CD14-positive monocyte (primary cell): ENCODE measurements around the gene CDKAL1. TPM values are rescaled to one million over a fixed set of nuclear protein-coding genes. Genes with fewer than 3 reads are reported as not detected.

Experiments
- DNase-seq, 3 donors: peaks; one replicate each; pipeline ENCODE4 v3.0.0-alpha.2; 2011 to 2022
- H2AFZ ChIP-seq: 2 replicates; pipeline ENCODE4 v1.6.0; 2012; ENCODE audit warnings: mild to moderate bottlenecking, low read depth, low read length, inconsistent platforms; ENCODE audit not compliant: insufficient read depth, poor library complexity, severe bottlenecking
- H3K27ac ChIP-seq, 2 donors: 1 replicate in 1 of 2; 2 replicates in 1 of 2; pipeline ENCODE4 v1.5.1; 2012 to 2013; ENCODE audit warnings: low read length in 2 of 2, control low read depth in 1 of 2, inconsistent platforms in 1 of 2, low read depth in 1 of 2, mild to moderate bottlenecking in 1 of 2
- H3K27me3 ChIP-seq, 2 donors: one replicate each; pipeline versions ENCODE4 v1.6.0 to v1.6.1; 2011 to 2013; ENCODE audit warnings: low read length in 2 of 2; ENCODE audit not compliant: control insufficient read depth in 2 of 2, insufficient read depth in 2 of 2
- H3K36me3 ChIP-seq, 2 donors: replicated peaks in 1 of 2; 1 replicate in 1 of 2; 2 replicates in 1 of 2; pipeline versions ENCODE4 v1.5.1 to v1.6.1; 2012 to 2013; ENCODE audit warnings: low read length in 2 of 2, control low read depth in 1 of 2, inconsistent platforms in 1 of 2, mild to moderate bottlenecking in 1 of 2; ENCODE audit not compliant: insufficient read depth in 2 of 2, control insufficient read depth in 1 of 2
- H3K4me1 ChIP-seq, 2 donors: 1 replicate in 1 of 2; 2 replicates in 1 of 2; pipeline versions ENCODE4 v1.5.1 to v1.6.1; 2012 to 2013; ENCODE audit warnings: low read length in 2 of 2, control low read depth in 1 of 2, inconsistent platforms in 1 of 2, mild to moderate bottlenecking in 1 of 2, moderate library complexity in 1 of 2; ENCODE audit not compliant: insufficient read depth in 2 of 2, control insufficient read depth in 1 of 2
- H3K4me2 ChIP-seq: replicated peaks from 2 replicates; pipeline ENCODE3; 2012; ENCODE audit warnings: low read length, moderate library complexity, mild to moderate bottlenecking; ENCODE audit not compliant: poor library complexity, severe bottlenecking; ENCODE audit errors: extremely low read depth
- H3K4me3 ChIP-seq, 3 experiments: fragments of 200-600 bp in 1 of 3; sonication (generic) in 1 of 3; replicated peaks in 1 of 3; 1 replicate in 2 of 3; 2 replicates in 1 of 3; pipeline ENCODE4 v1.5.1; 2011 to 2013; ENCODE audit warnings: low read length in 3 of 3, mild to moderate bottlenecking in 3 of 3, control low read depth in 2 of 3, low read depth in 2 of 3, inconsistent platforms in 1 of 3, moderate library complexity in 1 of 3
- H3K79me2 ChIP-seq: 2 replicates; pipeline ENCODE4 v1.6.0; 2012; ENCODE audit warnings: mild to moderate bottlenecking, control low read depth, inconsistent platforms, low read length, moderate library complexity; ENCODE audit not compliant: insufficient read depth
- H3K9ac ChIP-seq: 2 replicates; pipeline ENCODE4 v1.6.0; 2017; ENCODE audit warnings: low read length, mild to moderate bottlenecking; ENCODE audit not compliant: insufficient read depth, poor library complexity, severe bottlenecking
- H3K9me3 ChIP-seq, 2 donors: replicated peaks in 1 of 2; 1 replicate in 1 of 2; 2 replicates in 1 of 2; pipeline versions ENCODE4 v1.5.1 to v1.6.1; 2012 to 2013; ENCODE audit warnings: low read length in 2 of 2, control low read depth in 1 of 2; ENCODE audit not compliant: control insufficient read depth in 1 of 2, insufficient read depth in 1 of 2
- H4K20me1 ChIP-seq: 2 replicates; pipeline ENCODE4 v1.6.0; 2012; ENCODE audit warnings: mild to moderate bottlenecking, low read length, control low read depth, moderate library complexity; ENCODE audit not compliant: insufficient read depth
- H3K27ac Mint-ChIP-seq, 7 donors: one replicate each; pipeline ENCODE4 v1.8.0; 2020; ENCODE audit warnings: mild to moderate bottlenecking in 7 of 7, mixed read lengths in 7 of 7, moderate library complexity in 6 of 7, inconsistent platforms in 2 of 7
- H3K27me3 Mint-ChIP-seq, 3 donors: one replicate each; pipeline ENCODE4 v1.8.0; 2021 to 2022; ENCODE audit warnings: low read depth in 3 of 3, mild to moderate bottlenecking in 3 of 3, mixed read lengths in 3 of 3, moderate library complexity in 3 of 3, inconsistent platforms in 1 of 3
- H3K36me3 Mint-ChIP-seq, 2 donors: one replicate each; pipeline ENCODE4 v1.8.0; 2020; ENCODE audit warnings: mixed read lengths in 2 of 2, inconsistent platforms in 1 of 2, mild to moderate bottlenecking in 1 of 2
- H3K4me1 Mint-ChIP-seq: one replicate; pipeline ENCODE4 v1.8.0; 2020; ENCODE audit warnings: mild to moderate bottlenecking, mixed read lengths
- H3K4me3 Mint-ChIP-seq, 2 donors: one replicate each; pipeline ENCODE4 v1.8.0; 2020; ENCODE audit warnings: mild to moderate bottlenecking in 2 of 2, mixed read lengths in 2 of 2, moderate library complexity in 1 of 2
- H3K9me3 Mint-ChIP-seq, 7 donors: one replicate each; pipeline ENCODE4 v1.8.0; 2020 to 2022; ENCODE audit warnings: mixed read lengths in 7 of 7, mild to moderate bottlenecking in 6 of 7, moderate library complexity in 6 of 7, inconsistent platforms in 2 of 7
- WGBS: methylation state at CpG from one replicate; pipeline ENCODE4 v1.1.5; 2013; ENCODE audit warnings: missing lambda C conversion rate; ENCODE audit not compliant: insufficient coverage; 5-methylcytosine and 5-hydroxymethylcytosine counted together
- intact Hi-C, 2 donors: fragments of 100-400 bp; cut with micrococcal nuclease; formaldehyde crosslinking; loops; one replicate each; pipeline versions ENCODE4 v1.15.0 to v1.15.1; 2023
- polyA plus RNA-seq, 3 donors: library from polyadenylated mRNA; depleted of rRNA in 1 of 3; unstranded in 2 of 3; stranded (reverse) in 1 of 3; fragments of 300-500 nt in 2 of 3; fragments of >200 nt in 1 of 3; fragmentation: Illumina TruSeq in 2 of 3; gene quantifications; 1 replicate in 2 of 3; 2 replicates in 1 of 3; pipeline ENCODE4 v1.2.3, GENCODE V29; 2012 to 2021
- TF ChIP-seq, protein P1 (sequence below): fragments of 200-600 bp; IDR thresholded peaks from one replicate; pipeline ENCODE4 v1.8.0; 2022; ENCODE audit warnings: antibody characterized with exemption, mild to moderate bottlenecking

The CDKAL1 gene
- polyA plus RNA-seq, 3 donors: 3.2 to 12.4 (median 8.3) TPM

DNA sequence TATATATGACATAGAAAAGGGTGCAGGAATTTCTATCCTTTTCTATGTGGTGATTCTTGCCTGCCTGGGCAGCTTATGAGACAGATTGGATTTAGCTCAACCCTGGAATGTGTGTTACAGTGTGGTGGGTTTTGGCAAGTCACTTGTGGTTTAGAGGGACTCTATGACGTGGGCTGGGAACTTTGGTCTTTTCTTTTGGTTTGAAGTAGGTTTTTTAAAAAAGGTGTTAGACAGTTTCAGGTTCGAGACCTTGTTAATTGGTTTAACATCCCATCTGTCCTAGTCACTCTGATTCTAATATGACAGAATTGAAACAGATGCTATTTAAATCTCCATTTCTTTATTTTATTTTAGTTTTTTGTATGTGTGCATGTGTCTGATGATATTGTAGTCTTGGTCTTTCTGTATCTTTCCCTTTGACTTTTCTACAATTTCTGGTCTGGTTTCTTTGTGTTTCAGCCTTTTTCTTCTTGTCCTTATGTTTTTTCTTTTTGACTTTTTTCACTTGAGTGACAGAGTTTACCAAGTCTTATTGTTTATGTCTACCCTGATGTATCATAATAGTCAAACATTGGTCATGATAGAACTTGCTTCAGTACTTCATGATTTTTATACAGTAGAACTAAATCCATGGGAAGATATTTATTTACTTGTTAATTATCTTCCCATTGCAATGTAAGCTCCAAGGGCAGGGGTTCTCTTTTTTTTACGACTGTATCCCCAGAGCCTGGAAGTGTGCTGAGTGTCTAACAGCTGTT, 174.3 kb downstream of the CDKAL1 start:
- Histone ChIP-seq H3K27ac (no peak overlapping the region), H3K4me3 (no peak overlapping the region), H2AFZ (no peak overlapping the region), H3K36me3 (no peaks in the 10 kb centered on the region), H3K79me2 (no peaks in the 10 kb centered on the region), H3K9ac (no peak overlapping the region), H3K9me3 (no peaks in the 10 kb centered on the region), H3K27me3 (no peaks in the 10 kb centered on the region), H3K4me2 (no peak overlapping the region), H3K4me1 (no peaks in the 10 kb centered on the region), H4K20me1 (no peaks in the 10 kb centered on the region)
- no peak overlapping the region for H3K4me3 Mint-ChIP-seq
- intact Hi-C loops: no loop called here
- H3K9me3 Mint-ChIP-seq: no peaks in the 10 kb centered on the region
- 67% methylated on average over 2 of the region's 3 CpGs for WGBS
- H3K27ac Mint-ChIP-seq: no peak overlapping the region
- peaks cover 4% of the 10 kb centered on the region for H3K4me1 Mint-ChIP-seq
- no peaks in the 10 kb centered on the region for H3K36me3 Mint-ChIP-seq
- no peaks in the 10 kb centered on the region for H3K27me3 Mint-ChIP-seq
- TF ChIP-seq, protein P1, sequence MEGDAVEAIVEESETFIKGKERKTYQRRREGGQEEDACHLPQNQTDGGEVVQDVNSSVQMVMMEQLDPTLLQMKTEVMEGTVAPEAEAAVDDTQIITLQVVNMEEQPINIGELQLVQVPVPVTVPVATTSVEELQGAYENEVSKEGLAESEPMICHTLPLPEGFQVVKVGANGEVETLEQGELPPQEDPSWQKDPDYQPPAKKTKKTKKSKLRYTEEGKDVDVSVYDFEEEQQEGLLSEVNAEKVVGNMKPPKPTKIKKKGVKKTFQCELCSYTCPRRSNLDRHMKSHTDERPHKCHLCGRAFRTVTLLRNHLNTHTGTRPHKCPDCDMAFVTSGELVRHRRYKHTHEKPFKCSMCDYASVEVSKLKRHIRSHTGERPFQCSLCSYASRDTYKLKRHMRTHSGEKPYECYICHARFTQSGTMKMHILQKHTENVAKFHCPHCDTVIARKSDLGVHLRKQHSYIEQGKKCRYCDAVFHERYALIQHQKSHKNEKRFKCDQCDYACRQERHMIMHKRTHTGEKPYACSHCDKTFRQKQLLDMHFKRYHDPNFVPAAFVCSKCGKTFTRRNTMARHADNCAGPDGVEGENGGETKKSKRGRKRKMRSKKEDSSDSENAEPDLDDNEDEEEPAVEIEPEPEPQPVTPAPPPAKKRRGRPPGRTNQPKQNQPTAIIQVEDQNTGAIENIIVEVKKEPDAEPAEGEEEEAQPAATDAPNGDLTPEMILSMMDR: no peak
- no peak for DNase-seq

DNA sequence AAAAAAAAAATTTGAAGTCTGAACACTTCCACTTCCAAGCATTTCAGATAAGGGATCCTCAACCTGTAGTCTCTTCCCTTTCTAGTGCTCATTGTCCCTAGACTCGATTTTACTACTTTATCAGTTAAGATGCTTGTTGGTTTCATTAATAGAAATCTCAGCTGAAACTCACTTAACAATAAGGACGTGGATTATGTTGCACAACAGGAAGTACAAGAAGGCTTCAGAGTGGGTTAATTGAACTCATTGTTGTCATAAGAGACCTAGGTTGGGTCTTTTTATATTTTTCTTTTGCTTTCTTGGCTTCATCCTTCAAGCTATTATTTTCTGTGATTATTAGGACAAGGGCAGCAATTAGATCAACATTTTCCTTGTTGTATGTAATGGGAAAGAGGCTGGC, 175.2 kb downstream of the CDKAL1 start:
- Mint-ChIP-seq H3K9me3 (no peaks in the 10 kb centered on the region), H3K4me3 (no peak overlapping the region), H3K4me1 (peaks cover 4% of the 10 kb centered on the region), H3K27me3 (no peaks in the 10 kb centered on the region), H3K36me3 (no peaks in the 10 kb centered on the region), H3K27ac (no peak overlapping the region)
- no peaks in the 10 kb centered on the region for H3K27me3 ChIP-seq
- H3K36me3 ChIP-seq: no peaks in the 10 kb centered on the region
- H3K4me3 ChIP-seq: no peak overlapping the region
- H3K79me2 ChIP-seq: no peaks in the 10 kb centered on the region
- TF ChIP-seq, protein P1: no peak
- no peaks in the 10 kb centered on the region for H3K9me3 ChIP-seq
- H2AFZ ChIP-seq: no peak overlapping the region
- no peak overlapping the region for H3K9ac ChIP-seq
- intact Hi-C loops: no loop called here
- no peaks in the 10 kb centered on the region for H4K20me1 ChIP-seq
- no peak overlapping the region for H3K27ac ChIP-seq
- H3K4me1 ChIP-seq: no peaks in the 10 kb centered on the region
- no CpG with 5 or more reads among the region's 2 CpGs for WGBS
- no peak overlapping the region for H3K4me2 ChIP-seq
- no peak for DNase-seq
